HG03025 (cell line): ENCODE results near the gene ZNF566.
A peak's percentile ranks its signal among the peaks of the same experiment; 100 is the strongest.

Source experiments
- ATAC-seq: cut with Tn5 transposase; IDR thresholded peaks from one replicate; pipeline ENCODE4 v1.9.1; 2021; ENCODE audit warnings: mild to moderate bottlenecking, moderate library complexity; ENCODE audit not compliant: unreplicated experiment, low FRiP score

Gene ZNF566

DNA sequence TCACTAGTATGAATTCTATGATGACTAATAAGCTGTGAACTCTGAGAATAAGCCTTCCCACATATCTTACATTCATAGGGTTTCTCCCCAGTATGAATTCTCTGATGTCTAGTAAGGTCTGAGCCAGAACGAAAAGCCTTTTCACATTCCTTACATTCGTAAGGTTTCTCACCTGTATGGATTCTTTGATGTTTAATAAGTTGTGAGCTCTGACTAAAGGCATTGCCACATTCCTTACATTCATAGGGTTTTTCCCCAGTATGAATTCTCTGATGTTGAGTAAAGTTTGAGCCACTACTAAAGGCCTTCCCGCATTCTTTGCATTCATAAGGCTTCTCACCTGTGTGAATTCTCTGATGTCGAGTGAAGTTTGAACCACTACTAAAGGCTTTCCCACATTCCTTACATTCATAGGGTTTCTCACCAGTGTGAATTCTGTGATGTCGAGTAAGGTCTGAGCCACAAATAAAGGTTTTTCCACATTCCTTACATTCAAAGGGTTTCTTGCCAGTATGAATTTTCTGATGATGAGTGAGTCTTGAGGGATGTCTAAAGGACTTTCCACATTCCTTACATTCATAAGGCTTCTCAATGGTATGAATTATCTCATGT lies 40.2 kb downstream of the ZNF566 start:
- no peak for ATAC-seq

DNA sequence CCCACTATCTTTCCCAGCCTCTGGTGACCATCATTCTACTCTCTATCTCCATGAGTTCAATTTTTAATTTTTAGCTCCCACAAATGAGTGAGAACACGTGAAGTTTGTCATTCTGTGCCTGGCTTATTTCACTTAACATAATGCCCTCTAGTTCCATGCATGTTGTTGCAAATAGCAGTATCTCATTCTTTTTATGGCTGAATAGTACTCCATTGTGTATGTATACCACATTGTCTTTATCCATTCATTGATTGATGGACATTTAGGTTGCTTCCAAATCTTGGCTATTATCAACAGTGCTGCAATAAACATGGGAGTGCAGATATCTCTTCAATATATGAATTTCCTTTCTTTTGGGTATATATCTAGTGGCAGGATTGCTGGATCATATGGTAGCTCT lies 48.0 kb downstream of the ZNF566 start:
- no peak for ATAC-seq

DNA sequence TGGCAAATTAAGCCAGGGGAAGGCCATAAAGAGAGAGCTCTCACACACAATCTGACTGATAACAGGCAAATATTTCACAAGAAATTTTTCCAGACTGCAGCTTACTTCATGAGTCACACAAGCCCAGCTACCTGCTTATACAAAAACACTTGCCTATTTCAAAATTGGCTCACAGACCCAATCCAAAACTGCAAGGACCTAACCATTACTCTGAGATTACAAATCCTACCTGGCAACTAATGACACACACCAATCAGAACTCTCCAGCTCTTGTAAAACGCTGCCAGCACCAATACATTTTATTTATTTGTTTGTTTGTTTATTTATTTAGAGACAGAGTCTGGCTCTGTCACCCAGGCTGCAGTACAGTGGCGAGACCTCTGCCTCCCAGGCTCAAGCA lies 52.8 kb downstream of the ZNF566 start:
- no peak for ATAC-seq

DNA sequence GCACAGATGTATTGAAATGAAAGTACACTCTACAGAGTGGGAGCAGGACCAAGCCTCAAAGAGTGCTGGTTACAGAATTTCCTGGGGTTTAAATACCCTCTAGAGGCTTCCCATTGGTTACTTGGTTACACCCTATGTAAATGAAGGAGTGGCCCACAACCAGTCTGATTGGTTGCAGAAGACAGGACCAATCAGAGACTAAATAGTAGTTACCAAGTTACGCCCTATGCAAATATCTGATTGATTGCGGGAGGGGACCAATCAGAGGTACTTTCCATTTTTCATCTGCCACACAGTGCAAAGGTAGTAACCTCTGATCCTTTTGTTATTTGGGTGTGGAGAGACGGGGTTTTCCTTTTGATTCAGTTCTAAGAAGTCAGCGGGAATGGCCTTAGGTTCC lies 65.4 kb downstream of the ZNF566 start:
- ATAC-seq, result no peak

DNA sequence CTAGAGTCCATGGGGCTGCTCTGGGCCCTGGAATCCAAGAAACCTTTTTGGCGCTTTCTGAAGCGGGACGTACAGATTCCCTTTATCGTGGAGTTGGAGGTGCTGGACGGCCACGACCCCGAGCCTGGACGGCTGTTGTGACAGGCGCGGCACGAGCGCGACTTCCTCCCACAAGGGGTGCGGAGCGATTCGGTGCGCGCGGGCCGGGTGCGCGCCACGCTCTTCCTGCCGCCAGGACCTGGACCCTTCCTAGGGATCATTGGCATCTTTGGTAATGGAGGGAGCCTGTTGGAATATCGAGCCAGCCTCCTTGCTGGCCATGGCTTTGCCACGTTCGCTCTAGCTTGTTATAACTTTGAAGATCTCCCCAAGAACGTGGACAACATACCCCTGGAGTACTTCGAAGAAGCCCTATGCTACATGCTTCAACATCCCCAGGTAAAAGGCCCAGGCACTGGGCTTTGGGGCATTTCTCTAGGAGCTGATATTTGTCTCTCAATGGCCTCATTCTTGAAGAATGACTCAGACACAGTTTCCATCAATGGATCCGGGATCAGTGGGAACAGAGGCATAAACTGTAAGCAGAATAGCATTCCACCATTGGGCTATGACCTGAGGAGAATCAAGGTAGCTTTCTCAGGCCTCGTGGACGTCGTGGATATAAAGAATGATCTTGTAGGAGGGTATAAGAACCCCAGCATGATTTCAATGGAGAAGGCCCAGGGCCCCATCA lies 67.4 kb downstream of the ZNF566 start:
- no peak for ATAC-seq

DNA sequence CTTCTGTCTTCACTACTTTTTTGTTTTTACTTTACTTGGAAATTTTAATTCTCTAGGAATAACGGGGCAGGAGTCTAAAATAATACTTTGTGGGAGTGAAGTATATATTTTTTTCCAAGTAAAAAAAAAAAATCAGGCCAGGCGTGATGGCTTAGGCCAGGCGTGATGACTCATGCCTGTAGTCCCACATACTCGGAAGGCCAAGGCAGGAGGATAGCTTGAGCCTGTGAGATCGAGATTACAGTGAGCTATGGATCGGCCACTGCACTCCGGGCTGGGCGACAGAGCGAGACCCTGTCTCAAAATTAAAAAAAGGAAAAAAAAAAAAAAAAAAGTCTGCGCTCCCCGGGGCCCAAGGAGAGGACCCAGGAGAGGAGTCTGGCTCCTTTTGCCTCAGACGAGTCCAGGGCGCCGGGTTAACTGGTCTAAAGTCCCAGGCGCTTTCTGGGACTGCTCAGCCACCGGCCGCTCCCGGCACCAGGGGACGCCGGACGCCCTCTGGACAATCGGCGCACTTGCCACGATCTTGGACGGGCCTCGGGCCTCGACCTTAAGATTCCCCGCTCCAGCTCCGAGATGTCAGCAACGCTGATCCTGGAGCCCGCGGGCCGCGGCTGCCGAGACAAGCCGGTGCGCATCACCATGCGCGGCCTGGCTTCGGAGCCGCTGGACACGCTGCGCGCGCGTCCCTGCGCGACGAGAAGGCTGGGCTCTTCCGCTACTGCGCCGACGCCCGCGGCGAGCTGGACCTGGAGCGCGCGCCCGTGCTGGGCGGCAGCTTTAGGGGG lies 68.2 kb downstream of the ZNF566 start:
- no peak for ATAC-seq

DNA sequence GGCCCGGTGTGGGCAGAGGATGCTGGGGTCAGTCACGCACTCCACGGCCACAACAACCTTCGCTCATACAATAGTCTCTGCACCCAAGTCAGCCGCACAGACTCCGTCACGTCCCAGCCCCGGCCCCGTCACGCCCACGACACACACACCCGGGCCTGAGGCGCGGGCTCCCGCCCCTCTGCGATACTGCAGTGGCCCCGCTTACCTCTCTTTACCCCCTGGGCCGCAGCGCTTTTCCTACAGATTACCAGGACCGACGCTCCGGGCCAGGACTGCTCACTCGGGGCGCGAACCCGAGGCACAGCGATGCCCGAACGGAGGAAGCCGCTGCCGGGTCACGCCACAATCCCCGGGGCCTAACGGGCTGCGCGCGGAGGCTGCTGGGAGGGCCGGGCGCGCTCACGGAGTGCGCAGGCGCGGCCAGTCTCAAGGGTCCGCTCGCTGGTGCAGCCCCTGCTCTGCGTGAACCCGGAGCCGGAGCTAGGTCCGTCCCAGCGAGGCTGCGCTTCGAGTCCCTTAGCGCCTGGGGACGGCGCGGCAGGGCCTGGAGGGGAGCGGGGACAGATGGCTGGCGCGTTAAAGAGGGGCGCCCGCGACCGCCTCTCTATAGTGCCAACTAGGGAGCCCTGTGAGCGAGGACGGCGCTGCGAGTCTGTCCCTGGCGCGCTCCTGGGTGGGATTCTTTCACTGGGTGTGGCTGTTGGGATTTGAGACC lies 70.9 kb downstream of the ZNF566 start, which contains the start of gene ZFP82:
Gene ZFP82, minus strand, starts transcription at position 358 of the 715 bp plus-strand sequence. CDS start 8,855 bp downstream, outside the sequence.
- peak; percentile 61 for ATAC-seq

DNA sequence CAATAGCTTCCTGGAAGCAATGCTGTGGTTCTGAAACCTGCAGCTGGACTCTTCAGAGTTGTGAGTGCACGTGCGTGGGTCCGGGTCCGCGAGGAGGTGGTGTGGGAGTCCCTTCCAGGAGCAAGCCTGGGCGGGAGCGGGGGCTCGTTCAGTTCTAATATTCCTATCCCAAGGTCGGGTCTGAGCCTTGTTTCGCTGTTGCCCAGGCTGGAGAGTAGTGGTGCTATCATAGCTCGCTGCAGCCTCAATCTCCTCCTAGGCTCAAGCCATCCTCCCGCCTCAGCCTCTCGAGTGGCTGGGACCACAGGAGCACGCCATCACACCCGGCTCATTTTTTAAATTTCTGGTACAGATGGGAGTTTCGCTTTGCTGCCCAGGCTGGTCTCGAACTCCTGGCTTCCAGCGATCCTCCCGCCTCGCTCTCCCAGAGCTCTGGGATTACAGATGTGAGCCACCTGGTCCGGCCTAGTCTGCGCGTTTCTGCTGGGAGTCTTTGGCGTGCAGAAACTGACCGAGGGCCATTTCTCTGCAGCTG lies 71.5 kb downstream of the ZNF566 start:
- no peak for ATAC-seq

DNA sequence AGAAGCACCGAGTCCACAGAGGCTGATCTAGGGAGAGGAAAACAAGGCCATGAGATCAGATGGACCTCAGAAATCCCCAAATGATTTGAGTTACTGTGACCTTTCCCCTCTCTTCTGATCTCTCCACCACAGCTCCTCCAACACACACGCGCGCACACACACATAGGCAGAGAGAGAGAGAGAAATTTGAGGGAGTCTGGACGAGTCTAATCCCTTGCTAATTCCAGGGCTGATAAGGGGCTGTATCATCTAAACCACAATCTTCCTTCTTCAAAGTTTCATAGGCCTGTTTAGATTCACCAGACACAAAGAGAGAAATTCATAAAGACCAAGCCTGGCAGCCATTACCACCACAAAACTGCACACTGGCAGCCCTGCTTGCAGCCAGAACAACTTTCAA lies 79.5 kb downstream of the ZNF566 start:
- ATAC-seq, result no peak

DNA sequence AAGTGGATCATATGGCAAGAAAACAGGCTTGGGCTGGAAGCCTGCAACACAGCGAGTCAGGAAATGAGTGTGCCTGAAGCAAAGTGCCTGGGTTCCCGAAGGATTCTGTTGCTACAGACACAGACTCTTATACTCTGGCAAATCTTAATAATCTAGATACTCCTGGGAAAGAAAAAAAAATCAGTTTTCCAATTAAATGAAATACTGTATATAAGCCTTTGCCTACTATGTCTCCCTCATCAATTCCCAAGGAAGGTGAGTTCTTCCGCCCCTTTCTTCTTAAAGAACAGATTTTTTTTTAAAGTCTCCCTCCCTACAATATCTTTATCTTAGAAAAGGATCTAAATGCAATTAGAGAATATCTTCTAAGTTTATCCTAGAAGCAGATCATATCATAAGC lies 81.3 kb downstream of the ZNF566 start:
- no peak for ATAC-seq

DNA sequence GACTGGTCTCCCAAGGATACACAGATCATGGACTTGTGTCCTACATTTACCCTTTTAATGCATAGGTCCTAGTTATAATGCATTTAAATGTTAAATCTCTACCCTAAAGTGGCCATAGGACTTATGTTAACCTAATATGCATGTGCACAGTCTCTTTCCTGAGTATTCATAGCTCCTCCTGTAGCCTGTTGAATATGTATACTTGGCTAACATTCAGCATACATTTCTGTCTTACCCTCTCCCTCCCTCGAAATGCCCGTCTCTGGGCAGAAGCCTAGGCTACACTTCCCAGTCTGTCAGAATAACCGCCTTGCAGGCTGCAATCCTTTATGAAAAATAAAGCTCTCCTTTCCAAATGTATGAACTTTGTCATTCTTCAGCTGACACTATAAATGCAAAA lies 84.9 kb downstream of the ZNF566 start:
- ATAC-seq, result no peak

DNA sequence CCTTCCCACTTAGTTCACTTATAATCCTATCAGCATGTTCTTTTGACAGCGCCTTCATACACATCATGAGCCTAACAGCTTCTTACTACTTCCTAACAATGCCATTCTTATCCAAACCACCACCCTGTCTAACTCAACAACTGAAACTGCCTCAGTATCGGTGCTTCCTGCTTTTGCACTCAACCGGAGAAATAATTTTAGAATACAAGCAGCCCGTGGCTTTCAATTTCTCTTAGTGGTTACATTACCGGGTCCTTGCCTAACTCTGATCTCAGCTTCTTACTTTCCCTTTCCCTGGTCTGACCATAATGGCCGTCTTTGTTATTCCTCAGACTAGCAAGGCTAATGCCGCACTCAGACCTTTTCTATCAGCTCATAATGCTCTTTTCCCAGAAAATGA lies 87.9 kb downstream of the ZNF566 start:
- no peak for ATAC-seq

DNA sequence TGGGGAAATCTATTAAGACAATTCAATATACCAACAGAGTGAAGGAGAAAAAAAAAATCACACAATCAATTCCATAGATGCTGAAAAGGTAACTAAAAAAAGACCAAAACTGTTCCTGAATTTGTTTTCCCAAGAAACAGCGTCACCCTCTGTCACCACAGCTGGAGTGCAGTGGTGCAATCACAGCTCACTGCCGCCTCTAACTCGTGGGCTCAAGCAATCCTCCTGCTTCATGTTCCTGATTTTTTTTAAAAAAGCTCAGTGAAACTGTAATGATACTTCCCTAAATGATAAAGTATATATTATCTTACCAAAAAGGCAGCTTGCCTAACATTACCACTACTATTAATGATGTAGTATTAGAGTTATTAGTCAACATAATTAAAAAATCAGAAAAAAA lies 90.8 kb downstream of the ZNF566 start:
- no peak for ATAC-seq
